Endodermal cell (in vitro differentiated cells): Measurements from ENCODE around the gene TMEM198. TPM values are rescaled to one million over a fixed set of nuclear protein-coding genes. Genes with fewer than 3 reads are reported as not detected.

ENCODE experiments used
- DNase-seq: peaks from one replicate; pipeline ENCODE4 v3.0.0-alpha.2; 2017
- H3K27ac ChIP-seq: 2 replicates; pipeline ENCODE4 v1.5.1; 2013; ENCODE audit warnings: mild to moderate bottlenecking, low read depth, low read length, moderate library complexity
- H3K27me3 ChIP-seq: 2 replicates; pipeline ENCODE4 v1.6.1; 2013; ENCODE audit warnings: mild to moderate bottlenecking, low read length, moderate library complexity; ENCODE audit not compliant: insufficient read depth, control insufficient read depth, poor library complexity, severe bottlenecking
- H3K36me3 ChIP-seq: 2 replicates; pipeline ENCODE4 v1.7.0; 2013; ENCODE audit warnings: mild to moderate bottlenecking, low read length, moderate library complexity; ENCODE audit not compliant: control insufficient read depth, insufficient read depth
- H3K4me1 ChIP-seq: one replicate; pipeline ENCODE4 v1.7.0; 2013; ENCODE audit warnings: low read length; ENCODE audit not compliant: control insufficient read depth, insufficient read depth
- H3K4me3 ChIP-seq: 2 replicates; pipeline ENCODE4 v1.5.1; 2013; ENCODE audit warnings: mild to moderate bottlenecking, low read length, moderate library complexity
- H3K9ac ChIP-seq: 2 replicates; pipeline ENCODE4 v1.6.1; 2013; ENCODE audit warnings: mild to moderate bottlenecking, low read length, moderate library complexity; ENCODE audit not compliant: poor library complexity, severe bottlenecking; ENCODE audit errors: extremely low read depth
- H3K9me3 ChIP-seq: 2 replicates; pipeline ENCODE4 v1.6.1; 2013; ENCODE audit warnings: mild to moderate bottlenecking, low read length, moderate library complexity; ENCODE audit not compliant: control insufficient read depth
- H3K27ac Mint-ChIP-seq: 2 replicates; pipeline ENCODE4 v1.8.0; 2020; ENCODE audit warnings: mixed read lengths
- H3K27me3 Mint-ChIP-seq: 2 replicates; pipeline ENCODE4 v1.8.0; 2021; ENCODE audit warnings: mild to moderate bottlenecking, mixed read lengths; ENCODE audit not compliant: insufficient read depth
- H3K36me3 Mint-ChIP-seq: 2 replicates; pipeline ENCODE4 v1.8.0; 2020; ENCODE audit warnings: low read depth, mixed read lengths
- H3K4me1 Mint-ChIP-seq: 2 replicates; pipeline ENCODE4 v1.8.0; 2020; ENCODE audit warnings: mixed read lengths
- H3K4me3 Mint-ChIP-seq: 2 replicates; pipeline ENCODE4 v1.8.0; 2020; ENCODE audit warnings: mild to moderate bottlenecking, moderate library complexity, mixed read lengths
- H3K9me3 Mint-ChIP-seq: 2 replicates; pipeline ENCODE4 v1.8.0; 2020; ENCODE audit warnings: mild to moderate bottlenecking, mixed read lengths
- WGBS, 2 experiments: methylation state at CpG; one replicate each; pipeline versions ENCODE4 v1.1.5 to v1.1.7; 2013; ENCODE audit warnings: missing lambda C conversion rate in 2 of 2, mixed read lengths in 1 of 2; ENCODE audit not compliant: insufficient coverage in 1 of 2, insufficient read length in 1 of 2; 5-methylcytosine and 5-hydroxymethylcytosine counted together
- total RNA-seq, 2 donors: library from RNA; stranded (reverse); fragmentation: NEBNext Ultra II Directional in 1 of 2; extraction: Animal tissue kit (Norgen Biotek cat#: 25700) in 1 of 2; gene quantifications; 2 replicates in 1 of 2; 3 replicates in 1 of 2; pipeline ENCODE4 v1.2.1, GENCODE V29; 2021
- TF ChIP-seq, protein P1 (sequence below): fragments of 200-600 bp; sonication (generic); conservative IDR thresholded peaks from 2 replicates; pipeline ENCODE4 v1.5.0; 2021; ENCODE audit warnings: antibody characterized with exemption, mild to moderate bottlenecking

The TMEM198 gene
- total RNA-seq, 2 donors from 2014 or later: 2.6 to 3.9 TPM

DNA sequence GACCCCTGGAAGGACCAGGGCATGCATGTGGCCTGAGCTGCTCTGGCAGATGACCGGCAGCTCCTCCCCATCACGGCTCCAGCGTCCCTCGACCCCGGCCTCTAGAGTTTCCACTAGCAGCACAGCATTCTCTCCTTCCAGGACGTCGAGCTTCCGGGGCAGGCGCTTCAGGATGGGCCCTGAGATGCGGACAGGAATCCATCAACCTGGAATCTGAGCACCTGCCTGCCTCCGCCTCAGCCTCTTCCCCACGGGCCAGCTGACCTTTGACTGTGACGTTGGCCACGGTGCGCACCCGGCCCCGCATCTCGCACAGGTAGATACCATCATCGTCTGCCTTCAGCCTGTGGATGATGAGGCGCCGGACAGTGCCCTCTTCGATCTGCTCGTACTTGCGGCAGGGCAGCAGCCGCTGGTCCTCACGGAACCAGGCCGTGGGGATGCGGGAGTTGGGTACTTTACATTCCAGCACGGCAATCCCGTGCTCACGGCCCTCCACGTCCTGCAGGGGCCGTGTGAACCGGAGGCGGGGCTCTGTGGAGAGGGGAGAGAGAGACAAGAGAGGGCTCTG is 24.0 kb downstream of the TMEM198 start:
- H3K4me1 Mint-ChIP-seq: peaks cover 31% of the 10 kb centered on the region
- H3K9me3 ChIP-seq: no peaks in the 10 kb centered on the region
- H3K4me3 ChIP-seq: no peak overlapping the region
- no peak for DNase-seq
- H3K4me3 Mint-ChIP-seq: no peak overlapping the region
- no peak overlapping the region for H3K27ac ChIP-seq
- peaks cover 13% of the 10 kb centered on the region for H3K36me3 ChIP-seq
- no peak overlapping the region for H3K9ac ChIP-seq
- H3K9me3 Mint-ChIP-seq: no peaks in the 10 kb centered on the region
- no peak overlapping the region for H3K27ac Mint-ChIP-seq
- TF ChIP-seq, protein P1, sequence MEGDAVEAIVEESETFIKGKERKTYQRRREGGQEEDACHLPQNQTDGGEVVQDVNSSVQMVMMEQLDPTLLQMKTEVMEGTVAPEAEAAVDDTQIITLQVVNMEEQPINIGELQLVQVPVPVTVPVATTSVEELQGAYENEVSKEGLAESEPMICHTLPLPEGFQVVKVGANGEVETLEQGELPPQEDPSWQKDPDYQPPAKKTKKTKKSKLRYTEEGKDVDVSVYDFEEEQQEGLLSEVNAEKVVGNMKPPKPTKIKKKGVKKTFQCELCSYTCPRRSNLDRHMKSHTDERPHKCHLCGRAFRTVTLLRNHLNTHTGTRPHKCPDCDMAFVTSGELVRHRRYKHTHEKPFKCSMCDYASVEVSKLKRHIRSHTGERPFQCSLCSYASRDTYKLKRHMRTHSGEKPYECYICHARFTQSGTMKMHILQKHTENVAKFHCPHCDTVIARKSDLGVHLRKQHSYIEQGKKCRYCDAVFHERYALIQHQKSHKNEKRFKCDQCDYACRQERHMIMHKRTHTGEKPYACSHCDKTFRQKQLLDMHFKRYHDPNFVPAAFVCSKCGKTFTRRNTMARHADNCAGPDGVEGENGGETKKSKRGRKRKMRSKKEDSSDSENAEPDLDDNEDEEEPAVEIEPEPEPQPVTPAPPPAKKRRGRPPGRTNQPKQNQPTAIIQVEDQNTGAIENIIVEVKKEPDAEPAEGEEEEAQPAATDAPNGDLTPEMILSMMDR: no peak
- 92 to 95% methylated on average over 34 to 35 of the region's 35 CpGs for WGBS, 2 experiments
- peaks cover 2% of the 10 kb centered on the region for H3K27me3 Mint-ChIP-seq
- peaks cover 57% of the 10 kb centered on the region for H3K36me3 Mint-ChIP-seq
- H3K27me3 ChIP-seq: no peaks in the 10 kb centered on the region
- H3K4me1 ChIP-seq: no peaks in the 10 kb centered on the region

DNA sequence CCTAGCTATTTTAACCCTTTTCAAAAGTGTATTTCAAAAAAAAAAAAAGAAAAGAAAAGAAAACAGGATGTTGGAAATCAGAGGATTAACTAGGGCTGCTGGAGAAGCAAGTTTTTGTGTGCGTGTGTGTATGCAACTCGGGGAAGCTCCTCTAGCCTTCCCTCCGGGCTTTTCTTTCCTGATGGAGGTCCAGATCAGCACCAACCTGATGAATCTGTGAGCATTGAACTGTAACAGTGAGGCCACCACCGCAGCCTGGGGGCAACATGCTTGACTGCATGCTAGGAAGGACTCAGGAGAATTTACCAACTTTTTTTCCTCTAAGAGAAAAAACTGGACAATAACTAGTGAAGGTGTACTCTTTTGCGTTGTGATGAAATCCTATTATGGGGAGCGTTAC is 25.2 kb downstream of the TMEM198 start:
- no peak overlapping the region for H3K27ac Mint-ChIP-seq

DNA sequence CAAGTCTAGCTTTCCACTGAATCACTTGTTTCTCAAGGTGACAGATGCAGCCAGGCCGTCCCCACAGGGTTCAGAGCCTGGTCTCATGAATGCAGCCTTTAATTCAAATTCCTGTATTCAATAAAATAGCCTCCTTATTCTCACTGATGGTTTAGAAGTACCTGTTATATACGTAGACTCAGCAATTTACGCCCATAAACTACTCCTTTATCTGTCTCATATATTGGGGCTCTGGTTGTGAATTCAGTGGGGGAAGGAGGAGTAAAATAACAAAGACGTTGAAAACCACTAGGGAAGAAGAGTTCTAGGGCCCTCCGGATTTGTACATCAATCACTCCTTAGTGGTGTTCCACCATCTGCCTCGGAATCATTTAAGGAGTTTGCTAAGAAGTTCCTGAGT is 25.8 kb downstream of the TMEM198 start:
- H3K27ac Mint-ChIP-seq: no peak overlapping the region
- no peaks in the 10 kb centered on the region for H3K4me1 ChIP-seq
- no peaks in the 10 kb centered on the region for H3K9me3 ChIP-seq
- TF ChIP-seq, protein P1: no peak
- H3K27me3 Mint-ChIP-seq: peaks cover 2% of the 10 kb centered on the region
- H3K36me3 ChIP-seq: peaks cover 13% of the 10 kb centered on the region
- no peaks in the 10 kb centered on the region for H3K27me3 ChIP-seq
- no peak for DNase-seq
- H3K9ac ChIP-seq: no peak overlapping the region
- H3K9me3 Mint-ChIP-seq: no peaks in the 10 kb centered on the region
- H3K27ac ChIP-seq: no peak overlapping the region
- peaks cover 25% of the 10 kb centered on the region for H3K4me1 Mint-ChIP-seq
- H3K36me3 Mint-ChIP-seq: peaks cover 44% of the 10 kb centered on the region
- H3K4me3 Mint-ChIP-seq: peak overlapping the region; percentile 63
- 69 to 87% methylated on average over 4 to 6 of the region's 6 CpGs for WGBS, 2 experiments
- peak overlapping the region; percentile 73 for H3K4me3 ChIP-seq

More for the DNA sequence above, 25.2 kb downstream of the TMEM198 start:
- Mint-ChIP-seq H3K36me3 (peaks cover 49% of the 10 kb centered on the region), H3K4me1 (peaks cover 25% of the 10 kb centered on the region), H3K9me3 (no peaks in the 10 kb centered on the region), H3K27me3 (peaks cover 2% of the 10 kb centered on the region), H3K4me3 (peak overlapping the region; percentile 63)
- H3K27me3 ChIP-seq: no peaks in the 10 kb centered on the region
- TF ChIP-seq, protein P1: no peak
- peaks cover 13% of the 10 kb centered on the region for H3K36me3 ChIP-seq
- no peak overlapping the region for H3K4me3 ChIP-seq
- whole genome bisulfite sequencing, 2 experiments: 90 to 98% methylated on average over 5 to 6 of the region's 6 CpGs
- no peak overlapping the region for H3K27ac ChIP-seq
- H3K4me1 ChIP-seq: no peaks in the 10 kb centered on the region
- H3K9me3 ChIP-seq: no peaks in the 10 kb centered on the region
- peak; percentile 44 for DNase-seq
- no peak overlapping the region for H3K9ac ChIP-seq
